Measurements from ENCODE around the gene CACNA2D1. TPM values are rescaled to one million over a fixed set of nuclear protein-coding genes. Genes with fewer than 3 reads are reported as not detected.

The CACNA2D1 gene
- total RNA-seq, 1 experiment from 2014 or later: 36.2 TPM

- Histone ChIP-seq H4K20me1 (ENCODE audit: control insufficient read depth, insufficient read depth, insufficient read length) (no peaks in the 10 kb centered on the region), H2BK5ac (ENCODE audit: insufficient read length, low read length) (no peak overlapping the region), H3K9ac (ENCODE audit: extremely low read depth, insufficient read length, low read length) (no peak overlapping the region), H3K4ac (ENCODE audit: low read depth, low read length) (no peak overlapping the region), H2AK5ac (ENCODE audit: insufficient read length, low read length) (no peak overlapping the region), H3K14ac (ENCODE audit: insufficient read depth, low read length) (no peak overlapping the region), H2BK12ac (ENCODE audit: insufficient read length, low read depth, low read length) (no peak overlapping the region), H3K27me3 (ENCODE audit: insufficient read depth, low read length) (no peaks in the 10 kb centered on the region), H3K27ac (ENCODE audit: insufficient read length, low read depth, low read length) (no peak overlapping the region), H3K4me1 (ENCODE audit: insufficient read depth, low read length) (no peaks in the 10 kb centered on the region), H3K79me1 (ENCODE audit: insufficient read depth, low read depth, low read length, poor library complexity, severe bottlenecking) (no peaks in the 10 kb centered on the region), H4K8ac (replicated peaks; ENCODE audit: insufficient read length, low read depth, low read length) (no peak overlapping the region), H3K23me2 (ENCODE audit: insufficient read length, low read depth, low read length, poor library complexity, severe bottlenecking) (no peaks in the 10 kb centered on the region), H3K56ac (ENCODE audit: insufficient read length, low read depth, low read length) (no peak overlapping the region), H3K79me2 (ENCODE audit: insufficient read depth, low read length) (no peaks in the 10 kb centered on the region), H2AFZ (ENCODE audit: low read length) (no peak overlapping the region), H3T11ph (ENCODE audit: low read length) (no peak overlapping the region), H3K9me3 (ENCODE audit: control insufficient read depth, low read depth, low read length) (no peaks in the 10 kb centered on the region), H3K23ac (ENCODE audit: insufficient read length, low read depth, low read length) (no peak overlapping the region), H2BK20ac (ENCODE audit: low read depth, low read length, poor library complexity, severe bottlenecking) (no peak overlapping the region), H3K4me2 (ENCODE audit: insufficient read depth, insufficient read length, low read length) (no peak overlapping the region), H2BK120ac (ENCODE audit: low read depth, low read length, poor library complexity, severe bottlenecking) (no peak overlapping the region), H3K18ac (ENCODE audit: insufficient read length, low read depth, low read length) (no peak overlapping the region), H4K91ac (ENCODE audit: insufficient read length, low read depth, low read length) (no peak overlapping the region), H4K5ac (ENCODE audit: insufficient read length, low read depth, low read length) (no peak overlapping the region), H2BK15ac (ENCODE audit: low read depth, low read length) (no peak overlapping the region)
- DNase-seq: no peak
- no peak overlapping the region for H3K4me3 Mint-ChIP-seq
- H3K36me3 Mint-ChIP-seq (ENCODE audit: insufficient read depth in 1 of 3, low read depth in 3 of 3): 0 out of 7 replicates have a peak, but pooled peaks cover 0 to 1% (median 0%) of the 10 kb centered on the region in 3 experiments
- H3K9me3 Mint-ChIP-seq: no peaks in the 10 kb centered on the region
- no CpG with 5 or more reads among the region's 2 CpGs for WGBS (ENCODE audit: extremely low coverage, insufficient read length, low lambda C conversion rate)
- TF ChIP-seq, protein P1, sequence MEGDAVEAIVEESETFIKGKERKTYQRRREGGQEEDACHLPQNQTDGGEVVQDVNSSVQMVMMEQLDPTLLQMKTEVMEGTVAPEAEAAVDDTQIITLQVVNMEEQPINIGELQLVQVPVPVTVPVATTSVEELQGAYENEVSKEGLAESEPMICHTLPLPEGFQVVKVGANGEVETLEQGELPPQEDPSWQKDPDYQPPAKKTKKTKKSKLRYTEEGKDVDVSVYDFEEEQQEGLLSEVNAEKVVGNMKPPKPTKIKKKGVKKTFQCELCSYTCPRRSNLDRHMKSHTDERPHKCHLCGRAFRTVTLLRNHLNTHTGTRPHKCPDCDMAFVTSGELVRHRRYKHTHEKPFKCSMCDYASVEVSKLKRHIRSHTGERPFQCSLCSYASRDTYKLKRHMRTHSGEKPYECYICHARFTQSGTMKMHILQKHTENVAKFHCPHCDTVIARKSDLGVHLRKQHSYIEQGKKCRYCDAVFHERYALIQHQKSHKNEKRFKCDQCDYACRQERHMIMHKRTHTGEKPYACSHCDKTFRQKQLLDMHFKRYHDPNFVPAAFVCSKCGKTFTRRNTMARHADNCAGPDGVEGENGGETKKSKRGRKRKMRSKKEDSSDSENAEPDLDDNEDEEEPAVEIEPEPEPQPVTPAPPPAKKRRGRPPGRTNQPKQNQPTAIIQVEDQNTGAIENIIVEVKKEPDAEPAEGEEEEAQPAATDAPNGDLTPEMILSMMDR (conservative IDR thresholded peaks at IDR 0.05): no peak
- H3K27ac Mint-ChIP-seq: no peak overlapping the region
- no peaks in the 10 kb centered on the region for H3K27me3 Mint-ChIP-seq (ENCODE audit: low read depth)
- H3K4me1 Mint-ChIP-seq: no peaks in the 10 kb centered on the region
These were observed 312.4 kb downstream of the CACNA2D1 start for GRCh38 chr7:82131215-82131614.
